Measurements from ENCODE around the gene EYS.

DNA sequence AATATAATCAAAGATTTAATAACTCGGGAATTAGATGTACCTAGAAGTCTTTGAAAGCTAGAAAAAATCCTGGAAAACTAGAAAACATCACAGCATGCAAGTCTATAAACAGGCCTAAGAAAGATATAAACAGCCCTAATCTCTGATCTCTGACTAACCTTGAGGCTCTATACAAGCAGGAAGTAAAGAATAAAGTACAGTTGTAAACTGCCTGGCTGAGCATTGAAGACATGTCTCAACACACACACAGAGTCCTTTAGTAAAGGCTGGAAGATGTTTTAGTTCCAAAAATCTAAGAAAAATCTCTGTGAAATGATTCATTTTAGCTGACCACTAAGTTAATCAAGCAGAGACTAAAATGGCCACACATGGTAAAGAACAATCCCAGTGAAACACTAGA is 774.5 kb downstream of the EYS start:
- TF ChIP-seq, protein P1, sequence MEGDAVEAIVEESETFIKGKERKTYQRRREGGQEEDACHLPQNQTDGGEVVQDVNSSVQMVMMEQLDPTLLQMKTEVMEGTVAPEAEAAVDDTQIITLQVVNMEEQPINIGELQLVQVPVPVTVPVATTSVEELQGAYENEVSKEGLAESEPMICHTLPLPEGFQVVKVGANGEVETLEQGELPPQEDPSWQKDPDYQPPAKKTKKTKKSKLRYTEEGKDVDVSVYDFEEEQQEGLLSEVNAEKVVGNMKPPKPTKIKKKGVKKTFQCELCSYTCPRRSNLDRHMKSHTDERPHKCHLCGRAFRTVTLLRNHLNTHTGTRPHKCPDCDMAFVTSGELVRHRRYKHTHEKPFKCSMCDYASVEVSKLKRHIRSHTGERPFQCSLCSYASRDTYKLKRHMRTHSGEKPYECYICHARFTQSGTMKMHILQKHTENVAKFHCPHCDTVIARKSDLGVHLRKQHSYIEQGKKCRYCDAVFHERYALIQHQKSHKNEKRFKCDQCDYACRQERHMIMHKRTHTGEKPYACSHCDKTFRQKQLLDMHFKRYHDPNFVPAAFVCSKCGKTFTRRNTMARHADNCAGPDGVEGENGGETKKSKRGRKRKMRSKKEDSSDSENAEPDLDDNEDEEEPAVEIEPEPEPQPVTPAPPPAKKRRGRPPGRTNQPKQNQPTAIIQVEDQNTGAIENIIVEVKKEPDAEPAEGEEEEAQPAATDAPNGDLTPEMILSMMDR (conservative IDR thresholded peaks at IDR 0.05), result no peak
- no peak for TF ChIP-seq ZFX (IDR thresholded peaks at IDR 0.05)

Measured in C4-2B (cell line).